IMR-90 (cell line): Measurements from ENCODE around the gene PITPNC1. TPM values are rescaled to one million over a fixed set of nuclear protein-coding genes. Genes with fewer than 3 reads are reported as not detected.

Source experiments
- ATAC-seq: fragments of 200-7000 bp; cut with Tn5 transposase; 2 replicates; pipeline ENCODE4 v1.9.1; 2020; ENCODE audit warnings: low read depth, mild to moderate bottlenecking, moderate library complexity
- BruUV-seq: library from RNA; stranded (reverse); fragments of 400-500 nt; replicated peaks from 2 replicates; lab custom pipeline; 2021; lab: Mats Ljungman, UMichigan
- CTCF ChIA-PET: fragments of 300-600 bp; formaldehyde crosslinking; extraction: SDS; loops from one replicate; lab custom pipeline; 2021; ENCODE audit warnings: antibody characterized with exemption; lab: Yijun Ruan, JAX
- POLR2A ChIA-PET: fragments of 300-600 bp; sonication (Branson Sonifier 250); formaldehyde crosslinking; loops from one replicate; lab custom pipeline; 2022; ENCODE audit warnings: antibody characterized with exemption; ENCODE audit not compliant: unreplicated experiment; lab: Charles Lee
- DNase-seq: peaks from one replicate; pipeline ENCODE4 v3.0.0; 2013
- H2AFZ ChIP-seq: replicated peaks from 2 replicates; pipeline ENCODE3; 2013; ENCODE audit warnings: low read length, mild to moderate bottlenecking; ENCODE audit not compliant: poor library complexity
- H2AK5ac ChIP-seq: 2 replicates; pipeline ENCODE4 v1.6.1; 2013; ENCODE audit warnings: low read depth, low read length, inconsistent platforms
- H2AK9ac ChIP-seq: replicated peaks from 2 replicates; pipeline ENCODE3; 2013; ENCODE audit warnings: mild to moderate bottlenecking, low read depth, low read length, moderate library complexity; ENCODE audit not compliant: poor library complexity
- H2BK120ac ChIP-seq: 2 replicates; pipeline ENCODE4 v1.6.1; 2013; ENCODE audit warnings: low read depth, low read length, inconsistent platforms
- H2BK15ac ChIP-seq: 3 replicates; pipeline ENCODE4 v1.6.1; 2013; ENCODE audit warnings: low read depth, low read length, inconsistent platforms
- H2BK20ac ChIP-seq: 2 replicates; pipeline ENCODE4 v1.6.1; 2013; ENCODE audit warnings: low read depth, mild to moderate bottlenecking, inconsistent platforms, low read length, moderate library complexity
- H2BK5ac ChIP-seq: 2 replicates; pipeline ENCODE4 v1.6.1; 2013; ENCODE audit warnings: mild to moderate bottlenecking, low read depth, low read length, inconsistent platforms; ENCODE audit not compliant: poor library complexity, severe bottlenecking
- H3K14ac ChIP-seq: replicated peaks from 2 replicates; pipeline ENCODE4 v1.6.1; 2013; ENCODE audit warnings: low read depth, low read length, inconsistent platforms
- H3K18ac ChIP-seq: 2 replicates; pipeline ENCODE4 v1.6.1; 2013; ENCODE audit warnings: low read depth, low read length, control low read depth
- H3K23ac ChIP-seq: 2 replicates; pipeline ENCODE4 v1.6.1; 2013; ENCODE audit warnings: low read depth, low read length, inconsistent platforms
- H3K27ac ChIP-seq: 2 replicates; pipeline ENCODE4 v1.5.1; 2013; ENCODE audit warnings: mild to moderate bottlenecking, control low read depth, low read length; ENCODE audit not compliant: insufficient read depth
- H3K27me3 ChIP-seq: 2 replicates; pipeline ENCODE4 v1.6.1; 2013; ENCODE audit warnings: low read length; ENCODE audit not compliant: control insufficient read depth, insufficient read depth
- H3K36me3 ChIP-seq: 2 replicates; pipeline ENCODE4 v1.6.1; 2013; ENCODE audit warnings: low read length, mixed read lengths; ENCODE audit not compliant: control insufficient read depth, insufficient read depth
- H3K4ac ChIP-seq: 2 replicates; pipeline ENCODE4 v1.6.1; 2013; ENCODE audit warnings: low read depth, low read length, inconsistent platforms
- H3K4me1 ChIP-seq: 2 replicates; pipeline ENCODE4 v1.6.1; 2013; ENCODE audit warnings: low read length, mixed read lengths; ENCODE audit not compliant: control insufficient read depth, insufficient read depth
- H3K4me2 ChIP-seq: 2 replicates; pipeline ENCODE4 v1.6.1; 2013; ENCODE audit warnings: low read depth, mild to moderate bottlenecking, control low read depth, low read length, moderate library complexity
- H3K4me3 ChIP-seq: 2 replicates; pipeline ENCODE4 v1.5.1; 2013; ENCODE audit warnings: low read depth, mild to moderate bottlenecking, control low read depth, low read length, moderate library complexity; ENCODE audit not compliant: insufficient read depth
- H3K56ac ChIP-seq: 2 replicates; pipeline ENCODE4 v1.6.1; 2013; ENCODE audit warnings: low read length, inconsistent platforms; ENCODE audit not compliant: insufficient read depth; ENCODE audit errors: extremely low read depth
- H3K79me1 ChIP-seq, 2 experiments: 2 replicates each; pipeline ENCODE4 v1.6.1; 2013; ENCODE audit warnings: low read length in 2 of 2, inconsistent platforms in 1 of 2, low read depth in 1 of 2
- H3K9ac ChIP-seq: 2 replicates; pipeline ENCODE4 v1.6.1; 2013; ENCODE audit warnings: low read depth, low read length, control low read depth
- H3K9me1 ChIP-seq: 2 replicates; pipeline ENCODE4 v1.6.1; 2013; ENCODE audit warnings: low read length, inconsistent platforms; ENCODE audit not compliant: insufficient read depth
- H3K9me3 ChIP-seq: 2 replicates; pipeline ENCODE4 v1.6.1; 2013; ENCODE audit warnings: low read length; ENCODE audit not compliant: control insufficient read depth, insufficient read depth
- H4K20me1 ChIP-seq: 2 replicates; pipeline ENCODE4 v1.6.1; 2013; ENCODE audit warnings: low read length, inconsistent platforms; ENCODE audit not compliant: insufficient read depth
- H4K5ac ChIP-seq: 2 replicates; pipeline ENCODE4 v1.6.1; 2013; ENCODE audit warnings: mild to moderate bottlenecking, low read depth, low read length, control low read depth
- H4K8ac ChIP-seq, 2 experiments: 2 replicates each; pipeline ENCODE4 v1.6.1; 2013; ENCODE audit warnings: low read depth in 2 of 2, low read length in 2 of 2, control low read depth in 1 of 2, inconsistent platforms in 1 of 2
- H4K91ac ChIP-seq: 2 replicates; pipeline ENCODE4 v1.6.1; 2013; ENCODE audit warnings: low read depth, low read length, inconsistent platforms; ENCODE audit not compliant: insufficient read depth
- BHLHE40 ChIP-seq: fragments of 150-350 bp; IDR thresholded peaks from 2 replicates; pipeline ENCODE4 v1.6.1; 2016; ENCODE audit warnings: mild to moderate bottlenecking, low read depth, low read length
- CEBPB ChIP-seq: IDR thresholded peaks from 2 replicates; pipeline ENCODE4 v1.6.1; 2012; ENCODE audit warnings: low read depth, low read length, improper control_type of control experiment
- CHD1 ChIP-seq: IDR thresholded peaks from 2 replicates; pipeline ENCODE4 v1.6.1; 2012; ENCODE audit warnings: low read depth, low read length, improper control_type of control experiment
- CTCF ChIP-seq: conservative IDR thresholded peaks from 2 replicates; pipeline ENCODE4 v1.5.1; 2012; ENCODE audit warnings: mild to moderate bottlenecking, low read depth, low read length, improper control_type of control experiment
- ELK1 ChIP-seq: fragments of 150-350 bp; IDR thresholded peaks from 2 replicates; pipeline ENCODE4 v1.6.1; 2016; ENCODE audit warnings: low read depth, mild to moderate bottlenecking, low read length, moderate library complexity, borderline replicate concordance
- MAZ ChIP-seq: IDR thresholded peaks from 2 replicates; pipeline ENCODE4 v1.6.1; 2012; ENCODE audit warnings: low read depth, mild to moderate bottlenecking, low read length, improper control_type of control experiment, moderate library complexity, borderline replicate concordance
- NFE2L2 ChIP-seq: fragments of 150-350 bp; IDR thresholded peaks from 2 replicates; pipeline ENCODE4 v1.6.1; 2016; ENCODE audit warnings: low read depth, mild to moderate bottlenecking, low read length
- POLR2A ChIP-seq: IDR thresholded peaks from 2 replicates; pipeline ENCODE4 v1.6.1; 2012; ENCODE audit warnings: mild to moderate bottlenecking, low read depth, low read length
- RAD21 ChIP-seq: IDR thresholded peaks from 2 replicates; pipeline ENCODE4 v1.6.1; 2012; ENCODE audit warnings: low read length, improper control_type of control experiment
- RFX5 ChIP-seq: IDR thresholded peaks from 2 replicates; pipeline ENCODE4 v1.8.0; 2012; ENCODE audit warnings: low read depth, mild to moderate bottlenecking, low read length, moderate library complexity
- SMC3 ChIP-seq: fragments of 150-350 bp; IDR thresholded peaks from 2 replicates; pipeline ENCODE4 v1.6.1; 2016; ENCODE audit warnings: low read depth, mild to moderate bottlenecking, antibody characterized with exemption, low read length, moderate library complexity
- WGBS, 2 experiments: methylation state at CpG; one replicate each; pipeline versions ENCODE4 v1.1.5 to v1.1.7; 2013; ENCODE audit warnings: missing lambda C conversion rate in 2 of 2; ENCODE audit not compliant: insufficient read length in 1 of 2; ENCODE audit errors: extremely low coverage in 2 of 2; 5-methylcytosine and 5-hydroxymethylcytosine counted together
- dilution Hi-C: fragments of 300-500 bp; cut with HindIII; formaldehyde crosslinking; loops from one replicate; pipeline ENCODE4 v1.14.3; 2018; ENCODE audit warnings: low sequenced_read_pairs; ENCODE audit not compliant: unreplicated experiment
- in situ Hi-C: fragments of 300-500 bp; cut with MboI; formaldehyde crosslinking; loops from 3 replicates; pipeline ENCODE4 v1.14.3; 2019; ENCODE audit warnings: low sequenced_read_pairs, inconsistent platforms, mixed read lengths
- intact Hi-C: fragments of 100-400 bp; cut with micrococcal nuclease; formaldehyde crosslinking; loops from 2 replicates; pipeline ENCODE4 v1.10.0; 2022
- polyA plus RNA-seq, 3 experiments: library from polyadenylated mRNA; depleted of rRNA; stranded (reverse); fragments of >200 nt; gene quantifications; 2 replicates each; pipeline ENCODE4 v1.2.3, GENCODE V29; 2012; ENCODE audit warnings: low replicate concordance in 1 of 3
- total RNA-seq: library from RNA; depleted of rRNA; stranded (reverse); fragments of >200 nt; gene quantifications from 2 replicates; pipeline ENCODE4 v1.2.3, GENCODE V29; 2012

The PITPNC1 gene
- total and polyA plus RNA-seq, 2 of the 4 experiments (the other 2 are of a cell fraction) = 4.1 TPM

GRCh38 chr17:67485666-67486065 is 108.6 kb downstream of the PITPNC1 start:
- H3K4me3 ChIP-seq = no peak overlapping the region
- H4K91ac ChIP-seq = no peak overlapping the region
- no CpG with 5 or more reads among the region's 7 CpGs for WGBS, 2 experiments
- no peaks in the 10 kb centered on the region for H4K20me1 ChIP-seq
- no peak overlapping the region for H3K56ac ChIP-seq
- no peak overlapping the region for H2BK15ac ChIP-seq
- peaks cover 19 to 39% of the 10 kb centered on the region in 2 experiments for H3K79me1 ChIP-seq
- no peak overlapping the region for H2AFZ ChIP-seq
- no peak overlapping the region for H3K27ac ChIP-seq
- H2AK9ac ChIP-seq = no peak overlapping the region
- no peak for ATAC-seq
- no peak overlapping the region for H3K18ac ChIP-seq
- in situ Hi-C loops (no loop called here), intact Hi-C loops (no loop called here), dilution Hi-C loops (no loop called here)
- no peaks in the 10 kb centered on the region for H3K36me3 ChIP-seq
- TF ChIP-seq CHD1 (no peak), RFX5 (no peak), MAZ (no peak), RAD21 (no peak), BHLHE40 (no peak), CTCF (no peak), CEBPB (no peak), POLR2A (no peak), SMC3 (no peak), ELK1 (no peak), NFE2L2 (no peak)
- H3K14ac ChIP-seq = no peak overlapping the region
- no peaks in the 10 kb centered on the region for H3K9me3 ChIP-seq
- no peak overlapping the region for H2BK20ac ChIP-seq
- H3K4me2 ChIP-seq = no peak overlapping the region
- no peak overlapping the region for H2AK5ac ChIP-seq
- no peak overlapping the region for H3K4ac ChIP-seq
- H4K5ac ChIP-seq = no peak overlapping the region
- DNase-seq = no peak
- no peak overlapping the region for H3K9ac ChIP-seq
- CTCF ChIA-PET = no interaction called here
- H2BK5ac ChIP-seq = no peak overlapping the region
- no peak overlapping the region for H2BK120ac ChIP-seq
- H3K23ac ChIP-seq = no peak overlapping the region
- H3K4me1 ChIP-seq = peaks cover 13% of the 10 kb centered on the region
- POLR2A ChIA-PET = no interaction called here
- BruUV-seq = no TSS peak
- no peaks in the 10 kb centered on the region for H3K27me3 ChIP-seq
- H3K9me1 ChIP-seq = peaks cover 5% of the 10 kb centered on the region
- H4K8ac ChIP-seq = no peak overlapping the region
